Thyroid gland (tissue), 4 donors: Measurements from ENCODE around the gene BUD31.

Experiments
- POLR2A ChIP-seq, 2 donors: fragments of 450-650 bp; IDR thresholded peaks; one replicate each; pipeline ENCODE4 v1.6.1; 2017; ENCODE audit warnings: antibody characterized with exemption in 2 of 2, mild to moderate bottlenecking in 2 of 2, moderate library complexity in 1 of 2
- TF ChIP-seq, protein P1 (sequence below), 6 experiments: fragments of 200-600 bp in 3 of 6; fragments of 450-650 bp in 3 of 6; sonication (generic) in 3 of 6; IDR thresholded peaks; one replicate each; pipeline ENCODE4 v1.5.1; 2016 to 2019; ENCODE audit warnings: antibody characterized with exemption in 6 of 6, mild to moderate bottlenecking in 2 of 6, inconsistent platforms in 1 of 6, moderate library complexity in 1 of 6

DNA sequence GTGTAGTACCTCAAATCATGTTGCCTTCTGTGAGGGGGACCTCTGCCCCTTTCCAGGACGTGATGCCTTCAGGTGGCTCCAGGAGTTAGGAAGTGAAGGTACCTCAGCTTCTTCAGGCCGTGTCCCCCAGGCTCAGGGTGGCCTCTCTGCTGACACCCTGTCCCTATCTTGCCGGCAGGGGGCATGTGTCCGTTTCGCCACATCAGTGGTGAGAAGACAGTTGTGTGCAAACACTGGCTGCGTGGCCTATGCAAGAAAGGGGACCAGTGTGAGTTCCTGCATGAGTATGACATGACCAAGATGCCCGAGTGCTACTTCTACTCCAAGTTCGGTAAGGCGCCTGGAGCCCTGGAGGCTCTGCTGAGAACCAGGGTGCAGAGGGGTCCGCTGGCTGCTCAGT lies 39.2 kb downstream of the BUD31 start:
- TF ChIP-seq, protein P1, sequence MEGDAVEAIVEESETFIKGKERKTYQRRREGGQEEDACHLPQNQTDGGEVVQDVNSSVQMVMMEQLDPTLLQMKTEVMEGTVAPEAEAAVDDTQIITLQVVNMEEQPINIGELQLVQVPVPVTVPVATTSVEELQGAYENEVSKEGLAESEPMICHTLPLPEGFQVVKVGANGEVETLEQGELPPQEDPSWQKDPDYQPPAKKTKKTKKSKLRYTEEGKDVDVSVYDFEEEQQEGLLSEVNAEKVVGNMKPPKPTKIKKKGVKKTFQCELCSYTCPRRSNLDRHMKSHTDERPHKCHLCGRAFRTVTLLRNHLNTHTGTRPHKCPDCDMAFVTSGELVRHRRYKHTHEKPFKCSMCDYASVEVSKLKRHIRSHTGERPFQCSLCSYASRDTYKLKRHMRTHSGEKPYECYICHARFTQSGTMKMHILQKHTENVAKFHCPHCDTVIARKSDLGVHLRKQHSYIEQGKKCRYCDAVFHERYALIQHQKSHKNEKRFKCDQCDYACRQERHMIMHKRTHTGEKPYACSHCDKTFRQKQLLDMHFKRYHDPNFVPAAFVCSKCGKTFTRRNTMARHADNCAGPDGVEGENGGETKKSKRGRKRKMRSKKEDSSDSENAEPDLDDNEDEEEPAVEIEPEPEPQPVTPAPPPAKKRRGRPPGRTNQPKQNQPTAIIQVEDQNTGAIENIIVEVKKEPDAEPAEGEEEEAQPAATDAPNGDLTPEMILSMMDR (IDR thresholded peaks at IDR 0.05) = no peak
- TF ChIP-seq POLR2A (IDR thresholded peaks at IDR 0.05) = no peak
